Activated CD4-positive, alpha-beta memory T cell treated with anti-CD3 and anti-CD28 coated beads, Interleukin-2, amount 10 ng/mL, durations not matched to agents 7 days and 5 days (primary cell): Measurements from ENCODE around the gene OR9I1. TPM values are rescaled to one million over a fixed set of nuclear protein-coding genes. Genes with fewer than 3 reads are reported as not detected.

Experiments
- CTCF ChIA-PET: fragments of 350-600 bp; sonication (Branson Sonifier 250); formaldehyde crosslinking; loops from one replicate; lab custom pipeline; 2021; ENCODE audit warnings: antibody characterized with exemption, inconsistent platforms; lab: Charles Lee
- POLR2A ChIA-PET: fragments of 350-600 bp; sonication (Branson Sonifier 250); formaldehyde crosslinking; loops from one replicate; lab custom pipeline; 2021; ENCODE audit warnings: antibody characterized with exemption; lab: Charles Lee
- DNase-seq: peaks from one replicate; pipeline ENCODE4 v3.0.0-alpha.2; 2020
- H3K27ac Mint-ChIP-seq: one replicate; pipeline ENCODE4 v1.8.0; 2021; ENCODE audit warnings: mild to moderate bottlenecking, mixed read lengths
- H3K27me3 Mint-ChIP-seq: one replicate; pipeline ENCODE4 v1.8.0; 2021; ENCODE audit warnings: mixed read lengths
- H3K36me3 Mint-ChIP-seq: one replicate; pipeline ENCODE4 v1.8.0; 2021; ENCODE audit warnings: low read depth, mixed read lengths
- H3K4me1 Mint-ChIP-seq: one replicate; pipeline ENCODE4 v1.8.0; 2021; ENCODE audit warnings: mixed read lengths
- H3K4me3 Mint-ChIP-seq: one replicate; pipeline ENCODE4 v1.8.0; 2021; ENCODE audit warnings: mild to moderate bottlenecking, mixed read lengths
- H3K9me3 Mint-ChIP-seq: one replicate; pipeline ENCODE4 v1.8.0; 2021; ENCODE audit warnings: mixed read lengths
- total RNA-seq, 2 experiments: library from RNA; stranded (reverse); gene quantifications; one replicate each; pipeline ENCODE4 v1.2.3, GENCODE V29; 2021

The OR9I1 gene
- not detected for total RNA-seq

GRCh38 chr11:58125469-58125868 lies at the start of gene OR9I1:
OR9I1 (minus strand) TSS chr11:58125530; CDS start chr11:58119444, 6,086 bp downstream.
- Mint-ChIP-seq H3K27ac (no peak within 1 kb of the TSS), H3K27me3 (no peaks in the 10 kb centered on the region), H3K36me3 (no peaks in the 10 kb centered on the region), H3K4me1 (no peaks in the 10 kb centered on the region), H3K4me3 (no peak within 1 kb of the TSS), H3K9me3 (no peaks in the 10 kb centered on the region)
- no peak for DNase-seq
- CTCF ChIA-PET = no interaction called here
- POLR2A ChIA-PET = no interaction called here

- Mint-ChIP-seq H3K27me3 (no peaks in the 10 kb centered on the region), H3K36me3 (no peaks in the 10 kb centered on the region), H3K4me3 (no peak overlapping the region), H3K9me3 (no peaks in the 10 kb centered on the region), H3K27ac (no peak overlapping the region), H3K4me1 (no peaks in the 10 kb centered on the region)
- ChIA-PET POLR2A (no interaction called here), CTCF (no interaction called here)
- no peak for DNase-seq
These were observed 40.3 kb upstream of the OR9I1 start for GRCh38 chr11:58165504-58166106.

- Mint-ChIP-seq H3K27me3 (no peaks in the 10 kb centered on the region), H3K4me1 (no peaks in the 10 kb centered on the region), H3K36me3 (no peaks in the 10 kb centered on the region), H3K27ac (no peak overlapping the region), H3K4me3 (no peak overlapping the region), H3K9me3 (no peaks in the 10 kb centered on the region)
- ChIA-PET POLR2A (no interaction called here), CTCF (no interaction called here)
- DNase-seq = no peak
These were observed 39.7 kb upstream of the OR9I1 start for GRCh38 chr11:58164990-58165389.

GRCh38 chr11:58164389-58164788 lies 39.1 kb upstream of the OR9I1 start:
- CTCF ChIA-PET = no interaction called here
- no peak overlapping the region for H3K4me3 Mint-ChIP-seq
- no peak overlapping the region for H3K27ac Mint-ChIP-seq
- H3K27me3 Mint-ChIP-seq = no peaks in the 10 kb centered on the region
- POLR2A ChIA-PET = no interaction called here
- no peaks in the 10 kb centered on the region for H3K36me3 Mint-ChIP-seq
- H3K4me1 Mint-ChIP-seq = no peaks in the 10 kb centered on the region
- DNase-seq = no peak
- H3K9me3 Mint-ChIP-seq = no peaks in the 10 kb centered on the region

- CTCF ChIA-PET = no interaction called here
- Mint-ChIP-seq H3K36me3 (no peaks in the 10 kb centered on the region), H3K4me1 (no peaks in the 10 kb centered on the region), H3K27me3 (peaks cover 3% of the 10 kb centered on the region), H3K4me3 (no peak overlapping the region), H3K27ac (no peak overlapping the region), H3K9me3 (no peaks in the 10 kb centered on the region)
- POLR2A ChIA-PET = no interaction called here
- no peak for DNase-seq
These were observed 27.5 kb upstream of the OR9I1 start for GRCh38 chr11:58152781-58153180.

GRCh38 chr11:58142761-58143160 lies 17.4 kb upstream of the OR9I1 start:
- POLR2A ChIA-PET = no interaction called here
- H3K9me3 Mint-ChIP-seq = no peaks in the 10 kb centered on the region
- H3K36me3 Mint-ChIP-seq = no peaks in the 10 kb centered on the region
- CTCF ChIA-PET = no interaction called here
- H3K4me3 Mint-ChIP-seq = no peak overlapping the region
- no peak for DNase-seq
- no peaks in the 10 kb centered on the region for H3K27me3 Mint-ChIP-seq
- no peaks in the 10 kb centered on the region for H3K4me1 Mint-ChIP-seq
- no peak overlapping the region for H3K27ac Mint-ChIP-seq

- H3K27ac Mint-ChIP-seq = no peak overlapping the region
- no peaks in the 10 kb centered on the region for H3K36me3 Mint-ChIP-seq
- H3K4me1 Mint-ChIP-seq = no peaks in the 10 kb centered on the region
- DNase-seq = no peak
- no peak overlapping the region for H3K4me3 Mint-ChIP-seq
- CTCF ChIA-PET = no interaction called here
- POLR2A ChIA-PET = no interaction called here
- no peaks in the 10 kb centered on the region for H3K27me3 Mint-ChIP-seq
- no peaks in the 10 kb centered on the region for H3K9me3 Mint-ChIP-seq
These were observed 9.8 kb upstream of the OR9I1 start for GRCh38 chr11:58135171-58135570.

DNA sequence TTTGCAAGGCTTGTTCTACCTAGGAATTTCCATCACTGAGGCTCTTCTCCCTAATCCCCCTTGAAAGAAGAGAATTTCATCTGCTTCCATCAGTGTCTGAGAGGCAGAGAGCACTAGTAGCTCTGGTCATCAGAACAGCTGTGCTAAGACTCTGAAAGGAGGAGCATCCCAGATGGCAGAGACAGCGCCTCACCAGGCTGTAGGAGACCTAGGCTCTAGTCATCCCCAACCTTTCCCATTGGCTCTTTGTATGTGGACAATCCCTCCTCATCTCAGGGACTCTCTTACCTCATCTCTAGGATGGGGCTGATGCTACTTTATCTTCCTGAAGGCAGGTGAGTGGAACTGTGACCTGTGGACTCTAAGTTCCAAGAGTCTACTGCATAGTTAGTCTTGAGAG lies 8.8 kb upstream of the OR9I1 start:
- Mint-ChIP-seq H3K4me3 (no peak overlapping the region), H3K27me3 (no peaks in the 10 kb centered on the region), H3K9me3 (no peaks in the 10 kb centered on the region), H3K27ac (no peak overlapping the region), H3K36me3 (no peaks in the 10 kb centered on the region), H3K4me1 (no peaks in the 10 kb centered on the region)
- CTCF ChIA-PET = no interaction called here
- POLR2A ChIA-PET = no interaction called here
- DNase-seq = no peak

DNA sequence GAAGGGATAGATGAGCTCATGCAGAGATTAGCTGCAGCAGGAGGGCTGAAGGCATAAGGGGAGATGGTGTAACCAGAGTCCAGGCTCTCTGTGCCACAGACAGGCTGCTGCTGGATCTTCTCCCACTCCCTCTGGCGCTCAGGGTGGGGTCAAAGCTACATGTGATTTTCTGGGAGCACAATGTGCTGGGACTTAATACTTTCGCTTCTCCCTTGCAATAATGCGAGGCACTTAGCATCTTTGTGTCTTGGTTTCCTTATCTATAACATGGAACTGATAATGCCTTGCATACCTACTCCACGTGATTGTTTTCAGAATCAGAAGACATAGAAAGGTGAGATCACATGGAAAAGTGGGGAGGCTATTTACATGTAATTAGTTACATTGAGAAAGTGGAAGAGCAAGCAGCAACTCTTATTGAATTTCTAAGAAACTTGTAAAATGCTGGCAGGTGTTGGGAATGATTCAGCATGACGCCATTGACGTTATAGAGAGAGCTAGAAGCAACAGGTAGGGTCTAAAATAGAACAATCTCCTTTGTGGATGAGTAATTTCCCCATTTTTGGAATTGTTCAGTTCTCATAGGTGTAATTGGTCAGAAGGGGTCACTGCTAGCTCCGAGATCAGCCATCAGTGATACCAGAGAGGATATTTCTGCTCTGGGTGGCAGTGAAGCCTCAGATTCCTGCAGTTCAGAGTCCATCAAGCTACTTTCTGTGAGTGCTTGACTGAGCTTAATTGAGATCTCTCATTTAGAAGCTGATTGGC lies 8.2 kb upstream of the OR9I1 start:
- no peaks in the 10 kb centered on the region for H3K9me3 Mint-ChIP-seq
- no peak overlapping the region for H3K4me3 Mint-ChIP-seq
- H3K27ac Mint-ChIP-seq = no peak overlapping the region
- no peaks in the 10 kb centered on the region for H3K36me3 Mint-ChIP-seq
- POLR2A ChIA-PET = no interaction called here
- no peak for DNase-seq
- CTCF ChIA-PET = no interaction called here
- H3K4me1 Mint-ChIP-seq = no peaks in the 10 kb centered on the region
- no peaks in the 10 kb centered on the region for H3K27me3 Mint-ChIP-seq

GRCh38 chr11:58127350-58127749 lies 2.0 kb upstream of the OR9I1 start:
- no peak for DNase-seq
- no peaks in the 10 kb centered on the region for H3K27me3 Mint-ChIP-seq
- H3K9me3 Mint-ChIP-seq = no peaks in the 10 kb centered on the region
- ChIA-PET CTCF (interaction anchor here (0.6 kb wide), 1 partner anchor 1037 kb away, joined by 3 read pairs; no protein-coding TSS in a partner anchor), POLR2A (no interaction called here)
- no peaks in the 10 kb centered on the region for H3K36me3 Mint-ChIP-seq
- H3K4me3 Mint-ChIP-seq = no peak overlapping the region
- H3K4me1 Mint-ChIP-seq = no peaks in the 10 kb centered on the region
- H3K27ac Mint-ChIP-seq = no peak overlapping the region

DNA sequence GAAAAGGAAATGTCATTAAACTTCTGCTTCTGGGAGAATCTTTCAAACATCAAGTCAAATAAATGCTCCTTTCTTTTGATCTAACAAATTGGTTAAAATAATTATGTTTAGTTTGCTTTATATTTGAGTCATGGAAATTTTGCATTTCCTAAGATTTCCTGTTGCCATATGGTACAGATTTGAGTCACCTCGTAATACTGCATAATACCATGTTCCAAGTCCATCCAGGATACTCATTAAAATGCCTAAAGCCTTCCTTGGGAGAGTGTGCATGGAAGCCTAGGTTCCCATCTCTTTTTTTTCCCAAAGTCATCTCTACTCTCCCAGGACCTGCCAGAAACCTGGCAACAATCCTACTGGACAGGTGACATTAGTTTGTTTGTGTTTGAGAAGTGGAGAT lies 4.2 kb downstream of the OR9I1 start:
- DNase-seq = no peak
- Mint-ChIP-seq H3K27ac (no peak overlapping the region), H3K9me3 (no peaks in the 10 kb centered on the region), H3K4me1 (no peaks in the 10 kb centered on the region), H3K4me3 (no peak overlapping the region), H3K27me3 (no peaks in the 10 kb centered on the region), H3K36me3 (no peaks in the 10 kb centered on the region)
- CTCF ChIA-PET = no interaction called here
- POLR2A ChIA-PET = no interaction called here

- peaks cover 2% of the 10 kb centered on the region for H3K27me3 Mint-ChIP-seq
- POLR2A ChIA-PET = no interaction called here
- H3K9me3 Mint-ChIP-seq = peaks cover 3% of the 10 kb centered on the region
- no peaks in the 10 kb centered on the region for H3K36me3 Mint-ChIP-seq
- H3K27ac Mint-ChIP-seq = no peak overlapping the region
- no peak overlapping the region for H3K4me3 Mint-ChIP-seq
- no peak for DNase-seq
- H3K4me1 Mint-ChIP-seq = no peaks in the 10 kb centered on the region
- CTCF ChIA-PET = no interaction called here
These were observed 27.9 kb downstream of the OR9I1 start for GRCh38 chr11:58097437-58097836.

GRCh38 chr11:58086528-58086927 lies 38.8 kb downstream of the OR9I1 start:
- H3K9me3 Mint-ChIP-seq = peaks cover 5% of the 10 kb centered on the region
- no peak overlapping the region for H3K4me3 Mint-ChIP-seq
- H3K36me3 Mint-ChIP-seq = no peaks in the 10 kb centered on the region
- H3K27ac Mint-ChIP-seq = no peak overlapping the region
- ChIA-PET POLR2A (no interaction called here), CTCF (no interaction called here)
- no peak for DNase-seq
- no peaks in the 10 kb centered on the region for H3K27me3 Mint-ChIP-seq
- H3K4me1 Mint-ChIP-seq = no peaks in the 10 kb centered on the region

- Mint-ChIP-seq H3K4me3 (no peak overlapping the region), H3K36me3 (no peaks in the 10 kb centered on the region), H3K9me3 (peaks cover 3% of the 10 kb centered on the region), H3K27ac (no peak overlapping the region), H3K27me3 (no peaks in the 10 kb centered on the region), H3K4me1 (no peaks in the 10 kb centered on the region)
- POLR2A ChIA-PET = no interaction called here
- DNase-seq = no peak
- CTCF ChIA-PET = no interaction called here
These were observed 49.5 kb downstream of the OR9I1 start for GRCh38 chr11:58075781-58076180.
